Neural progenitor cell (in vitro differentiated cells): ENCODE results near the gene PACSIN2. TPM values are rescaled to one million over a fixed set of nuclear protein-coding genes. Genes with fewer than 3 reads are reported as not detected.
A peak's percentile ranks its signal among the peaks of the same experiment; 100 is the strongest.

ENCODE experiments used
- DNase-seq: peaks from one replicate; pipeline ENCODE4 v3.0.0-alpha.2; 2016; ENCODE audit warnings: low spot score
- H2AFZ ChIP-seq: fragments of 200-600 bp; sonication (generic); replicated peaks from 2 replicates; pipeline ENCODE4 v1.6.1; 2016; ENCODE audit warnings: antibody characterized with exemption
- H3F3A ChIP-seq: fragments of 200-600 bp; sonication (generic); 2 replicates; pipeline ENCODE4 v1.6.1; 2016; ENCODE audit warnings: antibody characterized with exemption, low read depth
- H3K27ac ChIP-seq: fragments of 200-600 bp; sonication (generic); 2 replicates; pipeline ENCODE4 v1.5.1; 2016; ENCODE audit warnings: mild to moderate bottlenecking
- H3K27me3 ChIP-seq: fragments of 200-600 bp; sonication (generic); 2 replicates; pipeline ENCODE4 v1.6.1; 2016; ENCODE audit warnings: mild to moderate bottlenecking, moderate library complexity
- H3K36me3 ChIP-seq: fragments of 200-600 bp; sonication (generic); 2 replicates; pipeline ENCODE4 v1.5.1; 2016
- H3K4me1 ChIP-seq: fragments of 200-600 bp; sonication (generic); 2 replicates; pipeline ENCODE4 v1.6.1; 2016; ENCODE audit warnings: mixed run types
- H3K4me2 ChIP-seq: fragments of 200-600 bp; sonication (generic); 2 replicates; pipeline ENCODE4 v1.6.1; 2016
- H3K4me3 ChIP-seq: fragments of 200-600 bp; sonication (generic); 2 replicates; pipeline ENCODE4 v1.5.1; 2016
- H3K79me2 ChIP-seq: fragments of 200-600 bp; sonication (generic); 2 replicates; pipeline ENCODE4 v1.6.1; 2016; ENCODE audit warnings: low read depth
- H3K9ac ChIP-seq: fragments of 200-600 bp; sonication (generic); 2 replicates; pipeline ENCODE4 v1.6.1; 2016
- H3K9me3 ChIP-seq: fragments of 200-600 bp; sonication (generic); 2 replicates; pipeline ENCODE4 v1.5.1; 2016; ENCODE audit warnings: low read depth
- H4K20me1 ChIP-seq: fragments of 200-600 bp; sonication (generic); 2 replicates; pipeline ENCODE4 v1.6.1; 2016; ENCODE audit warnings: low read depth
- H3K27ac Mint-ChIP-seq: 3 replicates; pipeline ENCODE4 v1.8.0; 2021; ENCODE audit warnings: mixed read lengths
- H3K27me3 Mint-ChIP-seq: 2 replicates; pipeline ENCODE4 v1.8.0; 2022; ENCODE audit warnings: low read depth, mild to moderate bottlenecking, inconsistent platforms, moderate library complexity, mixed read lengths; ENCODE audit not compliant: insufficient read depth
- H3K36me3 Mint-ChIP-seq: 3 replicates; pipeline ENCODE4 v1.8.0; 2021; ENCODE audit warnings: mixed read lengths
- H3K4me1 Mint-ChIP-seq: 3 replicates; pipeline ENCODE4 v1.8.0; 2021; ENCODE audit warnings: mixed read lengths
- H3K4me3 Mint-ChIP-seq: 3 replicates; pipeline ENCODE4 v1.8.0; 2021; ENCODE audit warnings: mild to moderate bottlenecking, moderate library complexity, mixed read lengths
- H3K9me3 Mint-ChIP-seq: 3 replicates; pipeline ENCODE4 v1.8.0; 2020; ENCODE audit warnings: mixed read lengths
- CTCF ChIP-seq: fragments of 200-600 bp; sonication (generic); IDR thresholded peaks from 2 replicates; pipeline ENCODE4 v1.5.1; 2017; ENCODE audit warnings: antibody characterized with exemption, mild to moderate bottlenecking
- EZH2 ChIP-seq: fragments of 200-600 bp; sonication (generic); IDR thresholded peaks from 2 replicates; pipeline ENCODE4 v1.6.1; 2017; ENCODE audit warnings: antibody characterized with exemption, mild to moderate bottlenecking, moderate library complexity
- EZH2phosphoT487 ChIP-seq: fragments of 200-600 bp; sonication (generic); IDR thresholded peaks from 2 replicates; pipeline ENCODE4 v1.6.1; 2017; ENCODE audit warnings: antibody characterized with exemption
- total RNA-seq: library from RNA; depleted of rRNA; stranded (reverse); fragments of >200 nt; gene quantifications from 2 replicates; pipeline ENCODE4 v1.2.3, GENCODE V29; 2015; ENCODE audit warnings: low replicate concordance

PACSIN2 gene
- total RNA-seq, 1 donor from 2014 or later: 38.1 TPM

DNA sequence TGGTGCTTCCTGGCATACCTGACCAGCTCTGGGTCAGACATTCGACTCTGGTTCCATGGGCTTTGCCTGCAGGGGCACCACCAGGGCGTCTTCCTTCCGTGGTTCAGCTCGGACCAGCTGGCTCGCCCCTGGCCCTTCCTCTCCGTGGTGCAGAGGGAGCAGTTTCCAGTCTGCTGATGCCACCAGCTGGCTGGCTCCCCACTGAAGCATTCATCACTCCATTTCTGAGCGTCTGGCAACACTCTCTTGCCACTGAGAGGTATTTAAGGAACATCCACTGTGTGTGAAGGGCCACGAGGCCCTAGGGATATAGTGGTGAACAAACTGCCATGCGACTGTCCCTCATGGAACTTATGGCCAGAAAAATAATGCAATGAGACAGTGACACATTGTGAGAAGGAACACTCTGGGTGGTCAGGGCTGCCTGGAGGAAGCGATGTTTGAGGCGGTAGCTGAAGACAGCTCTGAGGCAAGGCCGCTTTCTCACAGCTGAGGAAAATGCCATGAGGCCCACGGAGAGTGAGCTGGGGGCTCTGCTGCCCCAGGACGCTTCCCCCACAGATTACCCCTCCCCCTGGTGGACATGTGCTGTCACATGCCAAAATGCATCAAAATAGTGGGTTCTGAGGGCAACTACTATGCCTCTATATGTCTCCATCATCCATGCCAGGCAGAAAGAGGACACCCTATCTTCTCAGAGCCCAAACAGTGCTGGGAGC is 113.0 kb downstream of the PACSIN2 start:
- Histone ChIP-seq H3K27ac (no peak overlapping the region), H3K4me2 (no peak overlapping the region), H3K4me1 (peaks cover 10% of the 10 kb centered on the region), H3K9ac (no peak overlapping the region), H2AFZ (no peak overlapping the region), H3K4me3 (no peak overlapping the region), H4K20me1 (peaks cover 82% of the 10 kb centered on the region), H3F3A (peaks cover 6% of the 10 kb centered on the region), H3K9me3 (no peaks in the 10 kb centered on the region), H3K79me2 (peaks cover 19% of the 10 kb centered on the region), H3K27me3 (no peaks in the 10 kb centered on the region), H3K36me3 (no peaks in the 10 kb centered on the region)
- Mint-ChIP-seq H3K36me3 (no peaks in the 10 kb centered on the region), H3K9me3 (no peaks in the 10 kb centered on the region), H3K27me3 (peaks cover 2% of the 10 kb centered on the region), H3K27ac (no peak overlapping the region), H3K4me3 (no peak overlapping the region), H3K4me1 (peaks cover 25% of the 10 kb centered on the region)
- no peak for DNase-seq
- no peak for TF ChIP-seq EZH2phosphoT487
- no peak for TF ChIP-seq EZH2
- TF ChIP-seq CTCF: peak; percentile 36

DNA sequence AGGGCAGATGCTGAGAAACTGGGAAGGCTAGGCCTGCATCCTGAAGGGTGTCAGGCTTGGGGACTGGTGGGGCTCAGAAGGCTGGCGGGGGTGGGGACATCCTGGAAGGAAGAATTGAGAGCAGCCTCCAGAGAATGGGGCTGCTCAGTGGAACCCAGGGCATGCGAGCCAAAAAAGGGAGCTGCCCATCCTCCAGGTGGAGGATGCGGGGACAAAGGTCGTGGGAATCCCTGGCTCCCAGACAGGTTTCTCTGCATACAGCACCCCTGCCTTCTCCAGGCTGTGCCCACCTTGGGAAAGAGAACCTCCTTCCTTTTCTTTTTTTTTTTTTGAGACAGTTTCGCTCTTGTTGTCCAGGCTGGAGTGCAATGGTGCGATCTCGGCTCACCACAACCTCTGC is 117.0 kb downstream of the PACSIN2 start:
- Histone ChIP-seq H4K20me1 (peaks cover 68% of the 10 kb centered on the region), H3F3A (no peaks in the 10 kb centered on the region), H3K9me3 (no peaks in the 10 kb centered on the region), H3K27me3 (no peaks in the 10 kb centered on the region), H3K4me2 (no peak overlapping the region), H3K4me1 (no peaks in the 10 kb centered on the region), H3K27ac (no peak overlapping the region), H3K79me2 (no peaks in the 10 kb centered on the region), H2AFZ (no peak overlapping the region), H3K36me3 (no peaks in the 10 kb centered on the region), H3K4me3 (no peak overlapping the region), H3K9ac (no peak overlapping the region)
- Mint-ChIP-seq H3K9me3 (no peaks in the 10 kb centered on the region), H3K4me3 (no peak overlapping the region), H3K27me3 (peaks cover 2% of the 10 kb centered on the region), H3K4me1 (no peaks in the 10 kb centered on the region), H3K36me3 (no peaks in the 10 kb centered on the region), H3K27ac (no peak overlapping the region)
- TF ChIP-seq EZH2phosphoT487 (no peak), EZH2 (no peak), CTCF (no peak)
- no peak for DNase-seq

DNA sequence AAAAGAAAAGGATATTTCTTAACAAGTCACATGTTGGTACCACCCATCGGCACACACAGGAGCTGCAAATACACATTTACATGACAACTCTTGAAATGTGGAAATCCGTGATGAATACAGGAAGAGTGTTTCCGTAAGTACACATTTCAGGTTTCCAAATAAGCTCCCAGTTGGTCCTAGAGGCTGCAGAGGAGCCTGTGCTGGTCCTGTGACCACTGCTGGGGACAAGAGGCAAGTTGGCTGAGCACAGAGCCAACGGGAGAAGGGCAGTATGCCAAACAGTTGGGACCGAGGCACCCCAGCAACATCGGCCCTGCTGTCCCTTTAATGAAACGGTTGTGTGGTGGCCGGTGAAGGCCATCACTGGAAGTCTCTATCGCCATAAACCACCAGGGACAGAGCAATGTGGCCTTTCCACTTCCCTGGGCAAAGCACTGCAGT is 119.4 kb downstream of the PACSIN2 start:
- Mint-ChIP-seq H3K36me3 (no peaks in the 10 kb centered on the region), H3K4me1 (no peaks in the 10 kb centered on the region), H3K9me3 (no peaks in the 10 kb centered on the region), H3K27ac (no peak overlapping the region), H3K27me3 (peaks cover 2% of the 10 kb centered on the region), H3K4me3 (no peak overlapping the region)
- no peak overlapping the region for H3K27ac ChIP-seq
- H3K79me2 ChIP-seq: no peaks in the 10 kb centered on the region
- H3K9me3 ChIP-seq: no peaks in the 10 kb centered on the region
- H3K4me3 ChIP-seq: no peak overlapping the region
- no peaks in the 10 kb centered on the region for H3K27me3 ChIP-seq
- DNase-seq: no peak
- no peak overlapping the region for H3K4me2 ChIP-seq
- no peak for TF ChIP-seq CTCF
- no peak for TF ChIP-seq EZH2
- TF ChIP-seq EZH2phosphoT487: no peak
- H2AFZ ChIP-seq: no peak overlapping the region
- H3K36me3 ChIP-seq: no peaks in the 10 kb centered on the region
- no peaks in the 10 kb centered on the region for H3K4me1 ChIP-seq
- H3F3A ChIP-seq: no peaks in the 10 kb centered on the region
- H4K20me1 ChIP-seq: peaks cover 50% of the 10 kb centered on the region
- H3K9ac ChIP-seq: no peak overlapping the region
